SW480 (cell line): ENCODE results near the gene LRPPRC.
"Not testable (repeated sequence)": the region's sequence is repeated elsewhere in the genome, so short reads cannot be mapped to it uniquely, and the experiment has no call there.

ENCODE experiments used
- DNase-seq: peaks from one replicate; pipeline ENCODE4 v3.0.0-alpha.2; 2016; ENCODE audit warnings: low spot score

The LRPPRC gene

GRCh38 chr2:43995733-43996533 lies at the start of gene LRPPRC:
Gene LRPPRC, minus strand, starts transcription at chr2:43995989. Its CDS starts 42 bp downstream, at chr2:43995947.
- peak; percentile 99 for DNase-seq

GRCh38 chr2:44045061-44045460 lies 49.3 kb upstream of the LRPPRC start:
- no peak for DNase-seq

DNA sequence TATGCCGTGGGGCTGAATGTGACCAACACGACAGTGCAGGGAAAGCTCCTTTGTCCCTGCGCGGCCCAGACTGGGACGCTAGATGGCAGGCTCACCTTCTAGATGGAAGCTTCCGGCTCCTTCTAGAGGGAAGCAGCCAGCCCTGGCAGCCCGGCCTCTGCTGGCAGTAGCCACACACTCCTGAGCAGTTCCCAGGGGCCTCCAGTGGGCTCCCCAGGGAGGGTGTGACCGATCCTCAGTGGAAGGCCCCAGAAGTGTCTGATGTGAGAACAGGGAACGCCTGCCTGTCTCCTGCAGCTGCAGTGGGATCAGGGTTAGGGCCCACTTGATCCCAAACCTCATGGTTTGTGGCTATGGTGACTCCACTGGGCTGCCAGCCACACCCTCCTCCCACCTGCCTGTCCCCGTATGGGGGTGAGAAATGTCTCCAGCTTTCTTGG lies 48.5 kb upstream of the LRPPRC start:
- DNase-seq, result peak; percentile 87

GRCh38 chr2:44040365-44040764 lies 44.6 kb upstream of the LRPPRC start:
- DNase-seq, result no peak

DNA sequence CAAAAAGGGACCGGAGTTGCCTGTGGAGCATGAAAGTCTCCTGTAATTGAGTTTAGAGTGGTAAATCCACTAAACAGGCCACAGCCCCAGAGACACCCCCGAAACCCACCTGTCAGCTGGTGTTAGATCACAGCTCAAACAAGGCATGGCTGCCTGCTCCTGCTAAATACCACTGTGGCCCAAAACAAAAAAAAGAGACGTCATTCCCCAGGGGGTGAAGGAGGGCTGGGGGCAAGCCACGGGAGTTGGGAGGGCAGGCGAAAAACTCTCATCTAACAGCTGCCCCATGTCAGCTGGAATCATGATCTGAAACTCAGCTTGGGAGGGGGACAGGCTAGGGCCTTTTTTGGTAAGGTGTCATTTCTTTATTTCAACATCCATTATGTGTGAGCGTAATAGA lies 42.5 kb upstream of the LRPPRC start:
- no peak for DNase-seq

DNA sequence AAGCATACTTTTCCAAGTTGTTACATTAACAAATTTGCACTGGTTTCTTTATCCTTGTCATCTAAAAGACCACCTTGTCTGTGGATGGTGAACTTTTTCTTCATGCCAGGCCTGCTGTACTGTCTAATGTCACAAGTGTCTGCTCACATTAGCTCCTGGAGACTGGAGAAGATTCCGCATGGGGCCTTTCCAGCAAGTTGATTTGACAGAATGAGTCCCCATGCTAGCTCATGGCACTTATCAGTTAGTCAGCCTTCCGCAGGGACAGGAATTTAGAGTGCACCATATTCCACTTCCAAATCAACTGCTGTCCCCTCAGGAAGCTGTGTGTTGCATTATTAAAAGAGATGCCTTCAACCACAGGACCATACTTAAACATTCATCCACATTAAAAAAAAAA lies 41.4 kb upstream of the LRPPRC start:
- DNase-seq, result no peak

- no peak for DNase-seq
Measured at GRCh38 chr2:44033947-44034346, 38.2 kb upstream of the LRPPRC start.

DNA sequence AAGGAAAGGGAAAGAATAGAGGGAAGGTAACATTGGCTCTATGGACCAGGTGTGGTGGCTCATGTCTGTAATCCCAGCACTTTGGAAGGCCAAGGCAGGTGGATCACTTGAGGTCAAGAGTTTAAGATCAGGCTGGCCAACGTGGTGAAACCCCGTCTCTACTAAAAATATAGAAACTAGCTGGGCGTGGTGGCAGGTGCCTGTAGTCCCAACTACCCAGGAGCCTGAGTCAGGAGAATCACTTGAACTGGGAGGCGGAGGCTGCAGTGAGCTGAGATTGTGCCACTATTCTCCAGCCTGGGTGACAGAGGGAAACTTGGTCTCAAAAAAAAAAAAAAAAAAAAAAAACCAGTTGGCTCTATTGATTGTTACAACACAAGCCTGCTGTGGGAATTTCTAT lies 31.3 kb upstream of the LRPPRC start:
- not testable (repeated sequence) for DNase-seq

GRCh38 chr2:44016282-44016681 lies 20.5 kb upstream of the LRPPRC start:
- peak; percentile 23 for DNase-seq

- no peak for DNase-seq
Measured at GRCh38 chr2:44015239-44015638, 19.4 kb upstream of the LRPPRC start.

GRCh38 chr2:44013205-44013604 lies 17.4 kb upstream of the LRPPRC start:
- not testable (repeated sequence) for DNase-seq

DNA sequence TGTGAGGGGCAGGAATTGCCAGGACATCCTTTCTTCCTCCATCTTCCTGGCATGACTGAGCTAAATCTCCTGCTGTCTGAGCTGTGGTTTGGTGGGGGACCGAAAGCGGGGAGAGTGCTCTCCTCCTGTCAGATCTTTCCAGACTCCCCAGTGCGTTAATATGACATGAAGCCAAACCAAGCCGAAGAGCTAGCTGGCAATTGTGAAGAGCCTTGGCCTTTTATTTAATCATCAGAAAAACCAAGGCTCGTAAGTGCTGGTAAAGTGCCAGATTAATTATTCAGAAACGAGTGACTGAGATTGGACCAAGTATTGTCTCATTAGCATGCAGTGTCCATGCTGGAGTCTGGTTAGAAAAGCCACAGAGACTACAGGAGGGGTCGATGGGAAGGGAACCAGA lies 14.5 kb upstream of the LRPPRC start:
- no peak for DNase-seq

- no peak for DNase-seq
Measured at GRCh38 chr2:44009136-44009735, 13.4 kb upstream of the LRPPRC start.

GRCh38 chr2:44005846-44006245 lies 10.1 kb upstream of the LRPPRC start:
- DNase-seq, result no peak

- no peak for DNase-seq
Measured at GRCh38 chr2:44004735-44005602, 9.2 kb upstream of the LRPPRC start.

GRCh38 chr2:44001716-44002115 lies 5.9 kb upstream of the LRPPRC start:
- no peak for DNase-seq

DNA sequence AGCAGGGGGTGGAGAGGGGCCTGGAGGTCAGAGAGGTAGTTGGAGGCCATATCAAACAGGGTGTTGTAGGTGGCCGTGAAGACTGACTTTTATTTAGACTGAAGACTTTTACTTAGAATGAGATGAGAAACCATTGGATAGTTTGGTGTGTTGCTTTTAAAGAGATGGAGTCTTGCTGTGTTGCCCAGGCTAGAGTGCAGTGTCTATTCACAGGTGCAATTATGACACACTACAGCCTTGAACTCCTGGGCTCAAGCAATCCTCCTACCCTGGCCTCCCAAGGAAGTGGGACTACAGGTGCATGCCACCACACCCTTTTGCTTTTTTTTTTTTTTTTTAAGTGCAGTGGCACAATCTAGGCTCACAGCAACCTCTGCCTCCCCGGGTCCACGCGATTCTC lies 2.5 kb upstream of the LRPPRC start:
- no peak for DNase-seq

GRCh38 chr2:43993437-43993836 lies 2.4 kb downstream of the LRPPRC start:
- DNase-seq, result no peak

- no peak for DNase-seq
Measured at GRCh38 chr2:43989545-43989944, 6.2 kb downstream of the LRPPRC start.

DNA sequence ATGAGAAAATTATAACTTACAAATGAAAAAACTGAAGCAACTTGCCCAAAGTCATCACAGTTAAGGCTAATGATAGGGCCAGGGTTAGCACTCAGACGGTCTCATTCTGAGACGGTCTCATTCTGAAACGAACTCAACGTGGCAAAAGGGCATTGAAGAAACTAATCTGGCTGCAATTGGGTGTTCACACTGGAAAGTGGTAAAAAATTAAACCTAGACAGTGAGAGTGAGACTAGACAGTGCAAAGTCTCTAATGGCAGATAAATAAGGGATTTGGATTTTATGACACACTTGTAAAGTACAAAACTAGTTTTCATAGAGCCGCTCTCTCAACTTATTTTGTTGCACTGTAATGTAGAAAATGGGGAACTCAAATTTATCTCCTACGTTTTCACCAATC lies 9.2 kb downstream of the LRPPRC start:
- DNase-seq, result no peak

GRCh38 chr2:43985359-43985758 lies 10.4 kb downstream of the LRPPRC start:
- peak; percentile 67 for DNase-seq

DNA sequence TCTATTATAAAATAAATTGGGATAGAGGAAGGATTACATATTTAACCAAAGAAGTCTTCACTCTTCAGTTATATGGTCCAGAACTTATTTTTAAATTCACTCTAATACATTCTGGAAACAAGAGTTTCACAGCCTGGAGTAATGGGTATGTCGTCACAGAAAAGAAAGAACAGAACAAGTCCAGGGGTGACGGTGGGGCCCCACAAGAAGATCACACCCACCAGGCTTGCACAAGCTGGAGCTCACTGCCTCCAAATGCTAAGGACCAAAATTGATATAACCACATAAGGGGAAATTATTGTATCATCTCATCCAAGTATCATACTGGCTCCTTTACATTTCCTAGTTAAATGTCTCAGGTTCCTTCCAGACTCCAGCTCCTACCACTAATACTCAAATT lies 11.3 kb downstream of the LRPPRC start:
- DNase-seq, result no peak

DNA sequence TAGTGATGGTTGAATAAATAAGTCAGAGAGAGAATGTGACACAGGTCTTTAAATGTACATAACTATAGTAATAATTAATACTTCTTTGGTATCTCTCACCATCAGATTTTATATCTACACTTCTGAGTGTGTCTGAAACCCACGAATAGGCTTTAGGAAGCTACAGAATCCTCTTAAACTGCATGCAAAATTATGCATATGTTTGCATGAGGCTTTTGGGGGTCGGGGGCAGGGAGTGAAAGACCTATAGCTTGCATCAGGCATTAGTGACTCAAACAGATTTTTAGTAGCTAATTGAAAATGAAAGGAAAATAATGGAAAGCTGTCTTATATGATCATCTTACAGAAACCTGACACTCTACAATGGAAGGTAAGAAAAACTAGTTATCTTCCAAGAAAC lies 14.9 kb downstream of the LRPPRC start:
- DNase-seq, result no peak
